CD4-positive, alpha-beta T cell treated with Interleukin-4 for 1 hour (primary cell): ENCODE measurements around the gene IPMK.
"Not testable (repeated sequence)": the region's sequence is repeated elsewhere in the genome, so short reads cannot be mapped to it uniquely, and the experiment has no call there.

ENCODE experiments used
- DNase-seq, 2 donors: peaks; one replicate each; pipeline ENCODE4 v3.0.0-alpha.2; 2020 to 2022

The IPMK gene

DNA sequence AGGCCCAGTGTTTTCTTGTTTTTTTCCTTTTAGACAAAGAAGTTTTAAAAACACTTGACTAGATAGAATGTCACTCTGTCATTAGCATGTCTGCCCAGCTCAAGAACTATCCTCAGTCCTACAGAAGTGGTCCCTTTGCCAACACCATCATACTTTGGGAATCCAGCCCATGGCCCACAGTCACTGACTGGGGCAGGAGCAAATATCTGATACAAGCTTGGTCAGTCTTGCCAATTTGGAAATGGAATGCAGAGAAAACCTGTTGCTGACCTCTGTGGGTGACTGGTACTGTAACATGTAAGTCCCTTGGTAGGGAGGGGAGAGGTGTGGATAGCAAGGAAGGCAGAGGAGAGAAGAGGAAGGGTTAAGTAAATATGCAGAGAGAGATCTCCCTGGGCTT is 47.8 kb downstream of the IPMK start:
- no peak for DNase-seq

DNA sequence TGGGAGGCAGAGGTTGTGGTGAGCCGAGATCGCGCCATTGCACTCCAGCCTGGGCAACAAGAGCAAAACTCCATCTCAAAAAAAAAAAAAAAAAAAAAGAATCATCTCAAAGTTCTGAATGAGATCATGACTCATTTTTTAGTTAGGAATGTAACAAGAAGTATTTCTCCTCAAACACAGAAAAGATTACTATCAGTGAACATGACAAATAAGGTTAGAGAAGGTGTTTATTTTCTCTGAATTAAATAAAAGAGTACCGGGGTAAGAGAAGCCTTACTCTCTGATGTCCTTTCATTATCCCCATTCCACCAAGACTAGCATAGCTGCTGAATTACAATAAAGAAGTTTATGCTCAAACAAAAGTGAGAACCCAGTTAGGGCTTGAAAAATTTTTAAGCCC is 50.1 kb downstream of the IPMK start:
- no peak for DNase-seq

- DNase-seq = no peak
Measured at GRCh38 chr10:58212622-58213021, 55.1 kb downstream of the IPMK start.

DNA sequence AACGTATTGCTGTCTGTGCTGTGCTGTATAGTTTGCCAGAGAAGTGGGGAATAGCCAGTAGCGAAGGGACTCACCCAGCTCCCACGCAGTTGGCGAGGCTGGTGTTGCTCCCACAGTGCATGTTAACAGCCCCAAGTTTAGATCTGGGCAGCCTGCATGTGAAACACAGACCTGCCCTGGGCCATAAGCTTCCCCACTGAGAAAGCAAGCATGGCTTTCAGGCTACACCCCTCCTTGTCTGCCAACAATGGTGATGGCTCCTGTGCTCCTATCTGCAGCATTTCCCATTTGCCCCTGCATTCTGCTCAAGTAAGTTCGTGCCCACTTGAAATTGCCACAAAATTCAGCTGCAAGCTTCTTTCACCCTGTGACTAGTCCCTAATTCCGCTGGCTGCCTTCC is 57.5 kb downstream of the IPMK start:
- DNase-seq = no peak

- no peak for DNase-seq
Measured at GRCh38 chr10:58209669-58210068, 58.0 kb downstream of the IPMK start.

GRCh38 chr10:58206251-58206650 is 61.4 kb downstream of the IPMK start:
- DNase-seq = no peak

DNA sequence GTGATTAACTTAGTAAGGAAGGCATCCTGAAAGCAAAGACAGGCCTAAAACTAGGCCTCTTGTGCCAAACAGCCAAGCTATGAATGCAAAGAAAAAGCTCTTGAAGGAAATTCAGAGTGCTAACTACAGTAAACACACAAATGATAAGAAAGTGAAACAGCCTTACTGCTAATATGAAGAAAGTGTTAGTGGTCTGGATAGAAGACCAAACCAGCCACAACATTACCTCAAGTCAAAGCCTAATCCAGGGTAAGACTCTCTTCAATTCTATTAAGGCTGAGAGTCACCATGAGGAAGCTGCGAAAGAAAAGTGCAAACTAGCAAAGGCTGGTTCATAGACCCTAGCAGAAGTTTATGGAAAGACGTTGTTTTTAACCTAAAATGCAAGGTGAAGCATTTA is 66.0 kb downstream of the IPMK start:
- DNase-seq = no peak

DNA sequence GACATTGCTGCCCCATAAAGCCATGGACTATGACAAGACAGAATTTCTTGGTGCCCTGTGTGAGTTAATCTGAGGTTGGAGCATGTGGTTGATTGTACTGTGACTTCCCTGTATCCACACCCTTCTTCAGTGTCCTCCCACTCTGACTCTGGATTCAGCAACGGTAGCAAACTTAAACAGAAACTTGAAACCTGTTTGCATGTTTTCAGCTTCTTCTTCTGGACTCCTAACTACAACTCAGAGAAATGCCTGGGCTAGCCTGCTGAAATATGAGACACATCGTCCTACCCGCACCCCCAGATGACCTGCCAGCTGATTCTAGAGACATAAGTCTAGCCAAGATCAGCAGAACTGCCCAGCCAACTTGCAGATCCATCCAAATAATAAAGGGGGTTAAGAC is 78.4 kb downstream of the IPMK start:
- no peak for DNase-seq

GRCh38 chr10:58184120-58184670 is 83.5 kb downstream of the IPMK start:
- DNase-seq = no peak

GRCh38 chr10:58180666-58181065 is 87.0 kb downstream of the IPMK start:
- no peak for DNase-seq

- no peak for DNase-seq
Measured at GRCh38 chr10:58179238-58179637, 88.5 kb downstream of the IPMK start.

GRCh38 chr10:58178811-58179210 is 88.9 kb downstream of the IPMK start:
- DNase-seq = no peak

DNA sequence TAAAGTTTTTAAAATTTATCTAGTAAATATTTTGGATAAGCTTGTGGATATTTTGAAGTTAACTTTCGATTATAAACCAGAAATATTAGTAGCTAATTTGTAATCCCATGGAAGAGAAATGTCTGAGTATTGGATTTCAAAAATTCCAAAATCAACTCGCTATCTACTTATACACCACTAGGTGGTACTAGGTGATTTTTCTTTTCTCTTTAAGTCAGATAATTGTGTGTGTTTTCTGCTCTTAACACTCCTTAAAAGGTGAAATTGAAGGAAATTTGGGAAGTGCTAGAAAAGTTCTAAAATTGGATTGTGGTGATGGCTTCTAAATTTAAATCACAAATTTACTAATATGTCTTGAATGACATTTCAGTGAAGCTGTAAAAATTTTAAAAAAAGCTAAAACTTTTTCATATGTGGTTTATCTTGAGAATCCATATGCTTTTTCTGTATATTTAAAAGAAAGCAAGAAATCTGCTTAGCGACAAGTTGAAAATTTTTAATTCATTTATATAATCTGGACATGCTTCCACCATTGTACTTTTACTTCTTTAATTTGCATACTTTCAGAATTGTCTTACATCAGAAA is 90.2 kb downstream of the IPMK start:
- peak in 1 of 2 donors; percentile 33 for DNase-seq

DNA sequence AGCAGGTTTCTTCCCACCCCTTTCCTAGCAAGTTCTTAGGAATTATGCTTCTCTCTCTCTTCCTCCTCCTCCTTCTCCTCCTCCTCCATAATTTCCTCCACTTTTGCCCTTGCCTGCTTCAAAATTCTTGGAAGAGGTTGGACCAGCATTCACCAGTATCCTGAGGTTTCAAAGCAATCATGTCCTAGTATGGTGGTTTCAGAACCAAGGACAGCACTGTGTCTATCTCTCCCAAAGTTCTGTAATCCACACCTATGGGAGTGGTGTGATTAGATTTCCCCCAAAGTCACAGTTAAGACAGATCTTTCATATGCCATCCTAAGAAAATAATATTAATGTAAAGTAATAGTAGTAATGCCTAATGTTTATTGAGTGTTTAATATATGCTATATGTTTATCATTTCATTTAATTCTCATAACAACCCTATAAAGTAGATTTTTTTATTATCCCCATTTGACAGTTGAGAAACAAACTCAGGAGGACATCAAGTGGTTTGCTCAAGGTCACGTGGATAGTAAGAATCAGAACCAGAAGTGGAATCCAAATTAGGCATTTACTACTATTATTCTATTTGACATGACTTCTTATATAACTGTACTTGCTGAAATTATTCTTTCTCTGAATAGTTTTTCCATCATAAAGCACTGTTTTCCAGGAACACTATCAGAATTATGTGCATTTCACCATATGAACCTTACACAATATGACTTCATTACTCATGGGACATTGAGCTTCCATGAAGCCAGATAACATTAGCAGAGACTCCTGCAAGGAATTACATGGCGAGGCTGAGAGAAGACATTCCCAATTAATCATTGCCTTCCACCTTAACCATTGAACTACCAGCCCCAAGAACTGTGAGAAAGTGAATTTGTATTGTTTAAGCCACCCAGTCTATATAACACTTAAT is 91.4 kb downstream of the IPMK start:
- DNase-seq = no peak

DNA sequence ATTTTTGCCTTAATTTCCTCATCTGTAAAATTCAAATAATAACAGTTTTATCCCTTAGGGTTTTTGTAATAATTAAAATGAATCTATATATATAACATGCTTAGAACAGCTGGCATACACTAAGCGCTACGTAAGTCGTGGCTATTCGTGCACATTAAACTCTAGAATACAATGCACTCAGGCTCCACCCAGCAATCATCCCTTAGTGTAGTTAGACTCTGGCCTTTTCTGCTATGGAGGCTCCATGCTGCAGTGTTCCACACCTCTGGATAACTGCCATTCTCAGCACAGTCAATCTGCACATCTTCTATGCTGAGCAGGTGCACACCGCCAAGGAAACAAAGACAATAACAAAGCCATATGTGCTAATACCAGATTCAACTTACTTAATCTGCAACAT is 92.9 kb downstream of the IPMK start:
- no peak for DNase-seq

DNA sequence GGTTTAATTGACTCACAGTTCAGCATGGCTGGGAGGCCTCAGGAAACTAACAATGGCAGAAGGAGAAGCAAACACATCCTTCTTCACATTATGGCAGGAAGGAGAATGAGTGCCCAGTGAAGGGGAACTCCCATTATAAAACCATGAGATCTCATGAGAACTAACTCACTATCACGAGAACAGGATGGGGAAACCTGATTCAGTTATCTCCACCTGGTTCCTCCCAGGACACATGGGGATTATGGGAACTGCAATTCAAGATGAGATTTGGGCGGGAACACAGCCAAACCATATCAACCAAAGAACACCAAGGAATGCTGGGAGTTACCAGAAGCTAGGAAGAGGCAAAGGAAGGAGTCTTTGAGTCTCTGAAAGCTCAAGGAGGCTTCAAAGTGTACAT is 94.3 kb downstream of the IPMK start:
- DNase-seq = no peak

DNA sequence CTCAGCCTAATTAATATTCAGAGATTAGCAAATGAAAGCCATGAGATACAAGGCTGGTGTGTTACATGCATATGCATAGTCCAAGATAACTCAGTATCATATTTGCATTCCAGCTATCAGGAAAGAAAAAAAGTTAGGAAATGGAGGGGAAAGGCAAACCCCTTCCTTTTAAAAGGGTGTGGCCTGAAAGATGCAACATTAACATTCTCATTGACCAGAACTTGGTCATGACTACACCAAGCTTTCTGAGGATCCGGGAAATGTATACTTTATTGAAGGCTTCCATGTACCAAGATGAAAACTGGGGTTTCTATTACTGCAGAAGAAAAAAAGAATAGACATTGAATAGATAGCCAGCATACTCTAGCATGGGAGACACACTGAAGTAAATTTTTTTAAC is 96.5 kb downstream of the IPMK start:
- no peak for DNase-seq

- DNase-seq = no peak
Measured at GRCh38 chr10:58164517-58164916, 103.2 kb downstream of the IPMK start.

DNA sequence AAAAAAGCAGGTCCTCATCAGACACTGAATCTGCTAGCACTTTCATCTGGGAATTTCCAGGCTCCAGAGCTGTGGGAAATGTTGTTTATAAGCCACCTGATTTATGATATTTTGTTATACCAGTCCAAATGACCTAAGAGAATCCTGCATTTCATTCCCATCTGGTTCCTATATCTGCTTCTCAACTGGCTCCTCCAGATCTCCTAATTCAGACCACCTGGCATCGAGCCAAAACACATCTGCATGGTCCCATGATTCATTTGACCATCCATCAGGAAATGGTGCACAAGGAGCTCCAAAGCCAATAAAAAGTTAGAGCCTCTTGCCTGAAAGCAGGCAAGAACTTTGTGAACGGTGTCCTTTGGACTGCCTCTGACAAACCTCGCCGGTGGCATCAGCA is 108.9 kb downstream of the IPMK start:
- no peak for DNase-seq

GRCh38 chr10:58157076-58157766 is 110.5 kb downstream of the IPMK start:
- DNase-seq = no peak

DNA sequence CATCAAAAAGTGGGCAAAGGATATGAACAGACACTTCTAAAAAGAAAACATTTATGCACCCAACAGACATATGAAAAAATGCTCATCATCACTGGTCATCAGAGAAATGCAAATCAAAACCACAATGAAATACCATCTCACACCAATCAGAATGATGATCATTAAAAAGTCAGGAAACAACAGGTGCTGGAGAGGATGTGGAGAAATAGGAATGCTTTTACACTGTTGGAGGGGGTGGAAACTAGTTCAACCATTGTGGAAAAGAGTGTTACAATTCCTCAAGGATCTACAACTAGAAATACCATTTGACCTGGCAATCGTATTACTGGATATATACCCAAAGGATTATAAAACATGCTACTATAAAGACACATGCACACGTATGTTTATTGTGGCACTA is 111.8 kb downstream of the IPMK start:
- DNase-seq = not testable (repeated sequence)

DNA sequence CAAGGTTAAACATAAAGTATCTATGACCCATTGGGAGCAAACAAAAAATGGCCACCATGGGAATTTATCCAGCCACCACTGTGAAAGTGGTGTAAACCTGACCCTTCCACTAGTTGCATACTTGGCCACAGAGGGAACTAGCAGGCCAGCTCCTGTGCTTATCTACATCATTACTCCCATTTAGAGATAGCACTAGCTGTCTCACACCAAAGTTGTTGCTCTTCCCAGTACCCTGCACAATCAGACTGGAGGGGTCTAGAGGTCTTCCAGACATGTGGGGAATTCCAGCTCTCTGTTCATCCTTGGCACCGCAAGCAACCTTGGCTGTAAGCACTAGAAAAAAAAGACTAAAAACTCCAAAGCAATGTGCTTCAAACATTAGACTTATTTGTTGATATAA is 113.9 kb downstream of the IPMK start:
- no peak for DNase-seq

- peak in 1 of 2 donors; percentile 17 for DNase-seq
Measured at GRCh38 chr10:58152673-58153263, 114.9 kb downstream of the IPMK start.
